GM19351 (cell line): ENCODE data around the gene CABLES2.
"Not testable (repeated sequence)": the region's sequence is repeated elsewhere in the genome, so short reads cannot be mapped to it uniquely, and the experiment has no call there.

Experiments used
- ATAC-seq: cut with Tn5 transposase; IDR thresholded peaks from one replicate; pipeline ENCODE4 v1.9.1; 2021; ENCODE audit warnings: mild to moderate bottlenecking, moderate library complexity; ENCODE audit not compliant: unreplicated experiment

CABLES2 gene

GRCh38 chr20:62437496-62437895 is 30.4 kb upstream of the CABLES2 start:
- ATAC-seq = no peak

- no peak for ATAC-seq
These were observed 29.6 kb upstream of the CABLES2 start for GRCh38 chr20:62436692-62437091.

- ATAC-seq = no peak
These were observed 26.8 kb upstream of the CABLES2 start for GRCh38 chr20:62433658-62434497.

- no peak for ATAC-seq
These were observed 23.9 kb upstream of the CABLES2 start for GRCh38 chr20:62430866-62431447.

- no peak for ATAC-seq
These were observed 23.3 kb upstream of the CABLES2 start for GRCh38 chr20:62430311-62430853.

GRCh38 chr20:62429455-62430310 is 22.6 kb upstream of the CABLES2 start:
- ATAC-seq = no peak

- no peak for ATAC-seq
These were observed 21.6 kb upstream of the CABLES2 start for GRCh38 chr20:62428396-62429295.

GRCh38 chr20:62428002-62428372 is 20.9 kb upstream of the CABLES2 start:
- no peak for ATAC-seq

- ATAC-seq = no peak
These were observed 20.3 kb upstream of the CABLES2 start, which contains the start of gene RBBP8NL for GRCh38 chr20:62427172-62428001. RBBP8NL (minus strand) TSS chr20:62427539; CDS start chr20:62419647, 7,892 bp downstream.

GRCh38 chr20:62426699-62427131 is 19.6 kb upstream of the CABLES2 start:
- no peak for ATAC-seq

- ATAC-seq = not testable (repeated sequence)
These were observed 18.9 kb upstream of the CABLES2 start for GRCh38 chr20:62426059-62426348.

GRCh38 chr20:62425281-62426058 is 18.4 kb upstream of the CABLES2 start:
- no peak for ATAC-seq

GRCh38 chr20:62424249-62425107 is 17.4 kb upstream of the CABLES2 start:
- ATAC-seq = no peak

- no peak for ATAC-seq
These were observed 16.2 kb upstream of the CABLES2 start for GRCh38 chr20:62423326-62423706.

GRCh38 chr20:62422636-62423325 is 15.7 kb upstream of the CABLES2 start:
- ATAC-seq = no peak

- ATAC-seq = no peak
These were observed 14.6 kb upstream of the CABLES2 start for GRCh38 chr20:62421716-62421990.
